NCI-H1417 treated with DMSO at 0.1 percent for 48 hours (cell line): ENCODE data around the gene BCL2L13.

Experiments
- DNase-seq: peaks from one replicate; lab custom pipeline; 2025; lab: John Stamatoyannopoulos, UW

Gene BCL2L13

GRCh38 chr22:17779286-17780115 is 140.9 kb downstream of the BCL2L13 start:
- no peak for DNase-seq

GRCh38 chr22:17780116-17780740 is 141.7 kb downstream of the BCL2L13 start:
- DNase-seq = no peak
